ENCODE results near the gene TBC1D10A.

GRCh38 chr22:30245985-30246813 lies 80.5 kb downstream of the TBC1D10A start, which contains the start of gene LIF:
- TF ChIP-seq, protein P1, sequence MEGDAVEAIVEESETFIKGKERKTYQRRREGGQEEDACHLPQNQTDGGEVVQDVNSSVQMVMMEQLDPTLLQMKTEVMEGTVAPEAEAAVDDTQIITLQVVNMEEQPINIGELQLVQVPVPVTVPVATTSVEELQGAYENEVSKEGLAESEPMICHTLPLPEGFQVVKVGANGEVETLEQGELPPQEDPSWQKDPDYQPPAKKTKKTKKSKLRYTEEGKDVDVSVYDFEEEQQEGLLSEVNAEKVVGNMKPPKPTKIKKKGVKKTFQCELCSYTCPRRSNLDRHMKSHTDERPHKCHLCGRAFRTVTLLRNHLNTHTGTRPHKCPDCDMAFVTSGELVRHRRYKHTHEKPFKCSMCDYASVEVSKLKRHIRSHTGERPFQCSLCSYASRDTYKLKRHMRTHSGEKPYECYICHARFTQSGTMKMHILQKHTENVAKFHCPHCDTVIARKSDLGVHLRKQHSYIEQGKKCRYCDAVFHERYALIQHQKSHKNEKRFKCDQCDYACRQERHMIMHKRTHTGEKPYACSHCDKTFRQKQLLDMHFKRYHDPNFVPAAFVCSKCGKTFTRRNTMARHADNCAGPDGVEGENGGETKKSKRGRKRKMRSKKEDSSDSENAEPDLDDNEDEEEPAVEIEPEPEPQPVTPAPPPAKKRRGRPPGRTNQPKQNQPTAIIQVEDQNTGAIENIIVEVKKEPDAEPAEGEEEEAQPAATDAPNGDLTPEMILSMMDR (IDR thresholded peaks at IDR 0.05; ENCODE audit: poor library complexity): peak; percentile 15
- TF ChIP-seq EZH2phosphoT487 (IDR thresholded peaks at IDR 0.05; ENCODE audit: low read depth, severe bottlenecking, unreplicated experiment) (no peak), EZH2 (IDR thresholded peaks at IDR 0.05; ENCODE audit: borderline replicate concordance) (no peak)
